Stimulated activated CD8-positive, alpha-beta memory T cell treated with anti-CD3 and anti-CD28 coated beads, Interleukin-7, amount 100 ng/mL, for 1 hour (primary cell): ENCODE data around the gene PNLIPRP3.

Source experiments
- DNase-seq, 2 donors: peaks; one replicate each; pipeline ENCODE4 v3.0.0-alpha.2; 2020; ENCODE audit warnings: low read depth in 2 of 2

PNLIPRP3 gene

DNA sequence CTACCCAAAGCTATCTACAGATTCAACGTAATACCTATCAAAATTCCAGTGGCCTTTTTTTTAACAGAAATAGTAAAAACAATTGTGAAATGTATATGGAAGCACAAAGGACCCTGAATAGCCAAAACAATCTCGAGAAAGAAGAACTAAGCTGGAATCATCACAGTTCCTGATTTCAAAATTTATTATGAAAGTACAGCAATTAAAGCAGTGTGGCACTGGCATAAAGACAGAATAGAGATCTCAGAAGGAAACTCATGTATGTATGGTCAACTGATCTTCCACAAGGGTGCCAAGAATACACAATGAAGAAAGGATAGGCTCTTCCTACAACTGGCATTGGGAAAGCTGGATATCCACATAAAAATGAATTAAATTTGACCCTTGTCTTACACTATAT is 23.2 kb downstream of the PNLIPRP3 start:
- no peak for DNase-seq

DNA sequence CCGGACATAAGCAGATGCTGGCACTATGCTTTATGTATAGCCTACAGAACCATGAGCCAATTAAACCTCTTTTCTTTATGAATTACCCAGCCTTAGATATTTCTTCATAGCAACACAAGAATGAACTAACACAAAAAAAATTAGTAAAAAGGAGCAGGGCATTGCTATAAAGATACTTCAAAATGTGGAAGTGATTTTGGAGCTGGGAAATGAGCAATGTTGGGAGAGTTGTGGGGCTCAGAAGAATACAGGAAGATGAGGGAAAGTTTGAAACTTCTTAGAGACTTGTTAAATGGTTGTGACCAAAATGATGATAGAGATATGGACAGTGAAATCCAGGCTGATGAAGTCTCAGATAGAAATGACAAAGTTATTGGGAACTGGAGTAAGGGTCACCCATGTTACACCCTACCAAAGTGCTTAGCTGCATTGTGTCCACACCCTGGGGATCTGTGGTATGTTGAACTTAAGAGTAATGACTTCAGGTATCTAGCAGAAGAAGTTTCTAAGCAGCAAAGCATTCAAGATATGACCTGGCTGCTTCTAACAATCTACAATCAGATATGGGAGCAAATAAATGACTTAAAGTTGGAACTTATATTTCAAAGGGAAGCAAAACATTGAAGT is 24.2 kb downstream of the PNLIPRP3 start:
- no peak for DNase-seq

DNA sequence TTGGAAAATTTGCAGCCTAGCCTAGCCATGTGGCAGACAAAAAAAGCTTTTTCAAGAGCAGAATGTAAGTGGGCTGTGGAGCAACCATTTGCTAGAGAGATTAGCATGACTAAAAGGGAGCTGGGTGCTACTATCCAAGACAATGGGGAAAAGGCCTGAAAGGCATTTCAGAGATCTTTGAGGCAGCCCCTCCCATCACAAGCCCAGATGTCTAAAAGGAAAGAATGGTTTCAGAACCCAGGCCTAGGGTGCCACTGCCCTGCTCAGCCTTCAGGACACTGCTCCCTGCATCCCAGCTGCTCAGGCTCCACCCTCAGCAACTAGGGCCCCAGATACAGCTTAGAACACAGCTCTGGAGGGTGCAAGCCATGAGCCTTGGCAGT is 24.7 kb downstream of the PNLIPRP3 start:
- DNase-seq = no peak

DNA sequence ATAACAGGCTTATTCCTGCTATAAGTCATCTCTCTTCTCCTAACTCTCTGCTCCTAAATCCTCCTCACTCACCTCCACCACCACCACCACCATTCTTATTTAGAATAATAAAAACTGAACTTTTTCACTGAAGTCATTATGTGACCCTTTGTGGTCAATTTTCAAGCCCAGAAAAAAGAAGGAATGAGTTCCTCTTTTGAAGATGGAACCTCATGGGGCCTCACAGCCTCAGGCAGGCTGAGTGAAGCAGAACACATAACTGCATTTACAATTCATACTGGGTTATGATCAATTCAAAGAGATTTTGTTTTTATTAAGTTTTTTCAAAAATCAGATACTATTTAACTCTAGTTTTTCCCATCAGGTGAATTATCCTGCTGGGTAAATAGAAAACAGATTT is 29.8 kb downstream of the PNLIPRP3 start:
- DNase-seq = no peak

DNA sequence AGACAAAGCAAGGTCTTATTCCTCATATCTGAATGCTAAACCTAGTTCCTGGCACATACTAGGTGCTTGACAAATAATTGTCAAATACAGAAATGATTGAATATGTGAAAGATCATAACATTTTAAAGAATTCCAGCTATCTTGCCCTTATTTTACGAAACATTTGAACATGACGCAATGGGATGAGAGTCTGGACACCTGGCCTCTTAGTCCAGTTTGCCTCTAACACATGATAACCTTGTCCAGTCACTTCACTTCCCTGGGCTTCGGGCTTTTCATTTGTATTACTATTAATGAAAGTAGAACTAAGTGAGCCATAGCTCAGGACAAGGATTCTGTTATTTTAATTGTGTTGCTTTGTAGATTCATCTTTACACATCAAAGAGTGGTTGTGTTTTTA is 32.6 kb downstream of the PNLIPRP3 start:
- no peak for DNase-seq

DNA sequence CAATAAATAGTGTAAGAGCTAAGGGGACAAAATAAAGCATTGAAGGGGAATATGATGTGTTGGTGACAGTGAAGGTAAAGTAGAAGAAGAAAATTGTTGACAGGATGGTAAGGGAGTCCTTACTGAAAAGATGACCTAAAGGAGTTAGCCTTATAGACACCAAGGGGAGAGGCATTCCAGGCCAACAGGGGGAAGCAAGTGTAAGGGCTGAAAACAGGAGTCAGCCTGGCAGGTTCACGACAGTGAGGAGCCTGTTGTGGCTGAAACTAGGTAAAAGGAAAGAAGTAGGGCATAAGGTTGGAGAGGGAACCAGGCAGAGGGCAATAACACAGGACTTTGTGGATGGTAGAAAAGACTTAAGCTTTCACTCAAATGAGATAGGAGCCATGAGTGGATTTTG is 34.0 kb downstream of the PNLIPRP3 start:
- DNase-seq = no peak

DNA sequence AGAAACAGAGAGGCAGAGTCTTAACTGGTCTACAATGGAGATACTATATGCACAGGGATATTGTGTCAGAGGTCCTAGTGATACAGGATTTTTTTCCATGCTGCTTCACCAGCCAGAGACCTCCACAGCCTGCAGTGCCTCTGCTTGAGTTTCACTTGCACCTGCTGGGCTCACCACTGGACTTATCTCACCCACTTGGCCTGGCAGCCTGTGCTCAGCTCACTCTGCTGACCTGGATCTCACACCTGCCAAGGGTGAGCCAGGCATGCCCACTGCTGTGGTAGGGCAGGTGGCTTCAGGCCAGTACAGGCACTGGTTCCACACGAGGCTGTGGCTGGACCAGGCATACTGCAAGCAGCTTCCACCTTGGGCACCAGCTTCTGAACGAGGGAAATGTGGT is 36.6 kb downstream of the PNLIPRP3 start:
- DNase-seq = no peak

DNA sequence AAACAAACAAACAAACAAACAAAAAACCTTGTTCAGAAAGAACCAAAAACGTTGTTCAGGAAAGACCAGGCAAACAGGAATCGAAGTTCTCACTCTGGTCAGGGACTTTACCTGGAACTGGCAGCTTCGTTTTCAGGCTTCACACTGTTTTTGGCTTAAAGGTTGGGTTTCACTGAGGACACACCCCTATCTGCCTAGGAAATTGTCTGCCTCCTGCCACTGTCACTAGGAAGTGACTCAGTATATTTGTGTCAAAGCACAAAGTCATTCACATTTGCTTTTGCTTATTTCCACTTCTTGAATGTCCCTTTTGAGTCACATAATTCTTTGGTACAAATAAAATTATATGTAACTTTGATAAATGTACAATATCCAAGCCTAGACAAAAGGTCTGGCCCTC is 37.9 kb downstream of the PNLIPRP3 start:
- DNase-seq = no peak

DNA sequence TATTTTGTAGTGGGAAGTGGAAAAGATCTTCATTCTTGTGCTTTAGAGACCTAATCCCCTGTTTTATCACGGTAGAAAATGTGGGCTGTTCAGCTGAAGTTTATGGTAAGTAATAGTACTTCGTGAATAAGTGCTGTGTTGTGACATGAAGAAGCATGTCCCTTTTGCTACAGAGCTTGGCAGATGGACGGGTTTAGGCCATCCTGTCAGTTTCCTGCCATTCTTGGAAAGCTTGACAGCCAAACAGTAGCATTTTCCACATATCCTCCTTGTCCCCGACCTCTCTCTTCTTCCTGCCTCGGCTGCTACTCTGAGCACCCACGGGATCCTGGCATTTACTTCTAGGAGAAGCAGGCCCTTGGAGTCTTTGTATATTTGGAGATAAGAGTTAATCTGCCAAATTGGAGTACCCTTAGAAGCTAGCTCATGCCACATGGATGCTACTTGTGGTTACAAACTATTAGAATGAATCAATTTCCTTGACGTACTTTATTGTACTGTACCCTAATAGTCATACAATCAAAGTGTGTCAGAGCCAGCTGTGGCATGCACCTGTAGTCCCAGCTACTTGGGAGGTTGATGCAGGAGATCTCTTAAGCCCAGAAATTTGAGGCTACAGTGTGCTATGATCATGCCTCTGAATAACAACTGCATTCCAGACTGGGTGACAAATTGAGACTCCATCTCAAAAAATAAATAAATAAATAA is 39.2 kb downstream of the PNLIPRP3 start:
- DNase-seq = no peak

DNA sequence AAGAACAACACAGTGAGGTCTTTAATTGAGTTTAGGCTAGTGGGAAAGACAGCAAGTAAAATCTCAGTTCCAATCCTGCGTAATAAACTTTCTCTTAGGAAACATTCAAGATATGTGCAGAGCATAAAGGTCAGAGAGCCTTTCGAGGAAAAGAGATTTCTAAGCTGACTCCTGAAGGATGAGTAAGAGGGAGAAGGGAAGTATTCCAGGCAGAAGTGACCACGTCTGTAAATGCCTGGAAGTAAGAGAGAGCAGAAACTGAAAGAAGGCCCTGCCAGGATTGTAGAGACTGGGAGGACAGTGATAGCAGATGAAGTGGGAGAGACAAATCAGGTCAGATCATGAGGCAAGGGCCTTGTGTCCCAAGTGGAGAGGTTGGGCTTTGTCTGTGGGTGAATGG is 41.8 kb downstream of the PNLIPRP3 start:
- DNase-seq = no peak

DNA sequence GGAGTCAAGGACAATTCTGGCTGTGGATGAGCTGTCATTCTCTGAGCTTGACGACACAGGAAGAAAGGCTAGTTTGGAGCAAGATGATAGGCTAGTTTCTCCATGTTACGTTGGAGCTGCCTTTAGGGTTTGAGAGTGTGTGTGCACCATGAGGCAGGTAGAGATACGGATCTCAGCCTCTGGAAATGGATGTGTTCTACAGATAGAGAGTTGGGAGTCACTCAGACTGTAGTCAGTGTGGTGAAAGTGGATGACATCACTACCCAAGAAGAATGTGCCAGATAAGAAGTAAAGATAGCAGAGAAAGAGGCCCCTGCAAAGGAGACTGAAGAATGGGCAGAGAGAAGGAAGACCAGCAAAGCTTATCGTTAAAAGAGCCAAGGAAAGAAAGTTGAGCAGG is 42.4 kb downstream of the PNLIPRP3 start:
- DNase-seq = no peak

DNA sequence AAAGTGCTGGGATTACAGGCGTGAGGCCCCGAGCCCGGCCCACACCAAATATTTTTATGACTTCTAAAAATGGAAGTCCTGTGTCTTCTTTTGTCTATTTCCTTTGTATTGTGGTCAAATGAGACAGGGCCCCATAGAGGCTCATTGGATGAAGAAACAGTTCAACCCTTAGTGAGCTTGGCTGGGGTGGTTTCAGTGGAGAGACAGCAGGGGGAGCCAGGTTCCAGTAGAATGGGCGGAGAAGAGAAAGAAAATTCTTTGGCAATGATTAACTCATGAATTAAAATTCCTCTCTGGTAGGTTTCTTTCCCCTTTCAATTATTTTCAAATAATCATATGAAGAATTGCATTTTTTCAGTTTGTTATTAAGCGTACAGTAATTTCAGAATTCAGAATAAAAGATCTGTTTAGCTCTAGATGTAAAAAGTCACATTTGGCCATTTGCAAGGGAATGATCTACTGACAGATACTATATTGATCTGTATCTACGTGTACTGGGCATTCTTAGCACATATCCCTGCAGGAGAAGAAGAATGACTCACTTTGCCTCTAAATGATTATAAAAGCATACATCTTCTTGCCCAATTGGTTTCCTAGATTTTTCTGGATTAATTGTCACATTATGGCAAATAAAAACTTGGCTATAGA is 43.2 kb downstream of the PNLIPRP3 start:
- no peak for DNase-seq

DNA sequence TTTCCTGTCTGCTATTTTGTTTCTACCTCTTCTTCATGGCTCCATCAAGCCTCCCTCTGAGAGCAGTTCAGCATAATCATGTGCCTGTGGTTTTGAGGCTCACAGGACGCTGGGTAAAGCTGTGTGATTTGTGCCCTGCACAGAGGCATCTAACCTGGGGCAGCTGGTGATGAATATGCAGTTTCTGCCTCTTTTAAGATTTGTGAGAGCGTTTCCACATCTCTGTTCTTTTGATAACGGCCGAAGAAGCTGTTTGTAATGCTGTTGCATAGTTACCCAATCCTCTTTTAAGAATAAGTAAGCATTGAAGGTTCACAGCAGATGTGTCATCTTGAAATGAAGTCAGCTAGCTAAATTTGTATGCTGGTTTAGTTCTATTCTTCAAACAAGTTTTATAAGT is 45.2 kb downstream of the PNLIPRP3 start:
- DNase-seq = no peak

DNA sequence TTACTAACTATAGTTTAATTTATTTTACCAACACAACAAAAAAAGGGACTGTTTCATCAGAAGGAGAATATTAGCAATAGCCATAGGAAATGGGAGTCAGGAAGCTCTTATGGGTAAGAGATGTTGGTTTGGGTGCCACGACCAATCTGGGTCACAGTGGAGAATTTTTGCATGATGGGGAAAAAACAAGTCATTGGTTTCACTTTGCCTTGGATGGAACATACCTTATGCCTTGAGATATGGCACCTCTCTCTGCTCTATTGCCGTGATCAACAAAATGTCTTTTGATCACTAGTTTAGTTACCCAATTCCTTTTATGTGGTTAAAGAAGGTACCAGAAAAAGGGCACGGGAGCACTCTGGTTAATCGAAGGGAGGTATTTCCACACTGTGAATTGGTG is 48.2 kb downstream of the PNLIPRP3 start:
- DNase-seq = no peak

DNA sequence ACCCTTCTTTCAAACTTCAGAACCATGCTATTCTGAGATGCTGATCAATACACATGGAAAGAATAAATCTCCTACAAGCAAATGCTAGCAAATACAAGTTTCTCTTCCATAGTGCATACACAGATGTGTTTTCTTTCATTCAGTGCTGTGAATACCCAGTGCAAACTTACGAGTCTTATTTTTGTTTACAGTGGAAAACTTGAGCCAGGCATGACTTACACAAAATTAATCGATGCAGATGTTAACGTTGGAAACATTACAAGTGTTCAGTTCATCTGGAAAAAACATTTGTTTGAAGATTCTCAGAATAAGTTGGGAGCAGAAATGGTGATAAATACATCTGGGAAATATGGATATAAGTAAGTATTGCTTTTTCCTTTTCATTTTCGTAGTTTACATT is 48.8 kb downstream of the PNLIPRP3 start:
- no peak for DNase-seq

DNA sequence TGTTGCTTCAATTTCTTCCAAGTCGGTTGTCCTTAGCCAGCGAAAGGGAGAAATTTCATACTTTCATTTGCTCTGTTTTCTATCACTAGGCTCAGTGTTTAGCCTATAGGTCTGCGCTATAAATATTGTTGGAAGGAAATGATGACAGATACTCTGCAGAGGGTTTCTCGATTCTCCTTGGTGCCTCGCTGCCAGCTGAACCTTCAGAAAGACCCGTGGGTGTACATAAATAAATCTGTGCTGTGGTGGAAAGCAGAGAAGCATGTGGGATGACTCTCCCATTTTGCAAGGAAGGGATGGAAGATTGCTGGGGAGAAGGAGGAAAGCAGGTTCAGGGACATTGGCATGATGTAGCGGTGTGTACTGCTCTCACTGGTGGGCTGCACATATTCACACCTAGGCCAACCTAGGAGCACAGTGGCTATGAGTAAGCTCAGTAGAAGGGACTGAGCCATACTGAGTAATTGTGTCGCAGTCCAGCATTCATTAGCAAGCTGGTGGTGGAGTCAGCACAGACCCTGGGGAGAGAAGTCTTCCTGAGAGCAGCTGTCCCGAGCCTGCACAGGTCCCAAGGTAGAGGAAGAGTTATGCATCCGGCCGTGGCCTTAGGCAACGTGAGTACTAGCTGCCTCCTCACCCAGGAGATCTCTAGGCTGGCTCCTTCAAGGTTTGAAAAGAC is 50.5 kb downstream of the PNLIPRP3 start:
- DNase-seq = no peak

DNA sequence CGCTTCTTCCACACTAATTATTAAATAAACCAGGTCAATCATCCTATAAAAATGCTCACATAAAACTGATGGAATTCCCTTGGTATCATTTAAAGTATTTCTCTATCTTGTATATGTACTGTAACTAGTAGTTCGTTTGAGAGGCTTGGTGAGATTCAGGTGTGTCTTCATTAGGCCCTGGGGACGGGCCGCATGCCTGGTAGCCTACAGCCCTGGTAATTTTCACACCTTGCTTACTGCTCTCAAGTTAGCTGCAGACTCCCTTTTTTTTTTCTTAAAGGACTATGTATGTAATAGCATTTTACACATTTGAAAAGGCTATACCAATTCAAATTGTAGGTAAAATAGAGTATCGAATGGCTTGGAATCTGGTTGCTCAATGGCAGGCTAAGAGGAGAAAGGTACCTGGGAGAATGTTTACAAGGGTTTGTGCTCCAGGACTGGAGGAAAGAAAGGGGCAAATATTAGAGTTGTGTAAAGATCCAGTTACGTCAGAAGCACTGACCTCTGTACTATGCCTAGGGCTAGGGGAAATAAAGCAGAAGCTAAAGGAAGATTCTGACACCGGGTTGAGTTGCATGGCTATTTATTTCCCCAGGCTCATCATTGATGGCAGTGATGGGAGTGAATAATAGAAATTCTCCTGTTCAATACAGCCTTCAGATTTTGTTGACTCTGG is 59.3 kb downstream of the PNLIPRP3 start:
- DNase-seq = no peak

DNA sequence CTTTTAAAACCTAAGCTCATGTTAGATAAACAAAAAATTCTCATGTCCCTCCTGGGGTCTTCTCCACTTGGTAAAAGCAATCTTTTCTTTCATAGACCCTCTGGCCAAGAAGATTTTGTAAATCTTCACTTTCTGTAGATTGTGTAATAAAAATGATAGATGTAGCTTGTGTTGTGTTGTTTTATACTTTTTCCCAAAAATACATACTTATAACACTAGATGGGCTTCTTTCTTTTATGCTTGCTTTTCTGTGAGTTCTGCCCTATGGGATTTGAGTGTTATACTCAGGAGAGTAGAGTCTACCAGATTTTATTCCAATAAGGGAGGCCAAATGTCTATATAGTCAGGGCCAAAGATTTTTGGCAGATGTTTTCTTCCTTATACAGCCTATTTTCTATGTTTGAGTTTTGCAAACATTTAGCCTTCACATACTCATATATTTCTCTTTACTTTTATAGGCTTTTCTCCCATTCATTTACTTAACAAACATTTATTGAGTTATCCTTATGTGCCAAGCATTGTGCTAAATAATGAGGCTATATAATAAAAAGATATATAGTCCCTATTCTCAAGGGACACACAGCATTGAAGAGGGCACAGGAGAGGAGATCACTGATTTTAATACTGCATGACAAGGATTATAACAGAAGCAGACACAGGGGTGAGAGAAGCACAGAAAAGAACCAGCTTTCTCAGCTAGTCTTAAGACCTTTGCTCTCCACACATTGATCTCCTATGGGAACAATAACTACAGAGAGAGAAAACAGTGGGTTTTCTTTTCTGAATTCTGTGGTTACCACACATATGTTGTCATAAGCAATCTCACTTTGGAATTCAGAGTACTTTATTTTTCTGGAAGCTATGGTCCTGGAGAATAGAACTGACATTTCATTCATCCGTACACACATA is 60.1 kb downstream of the PNLIPRP3 start:
- DNase-seq = no peak

DNA sequence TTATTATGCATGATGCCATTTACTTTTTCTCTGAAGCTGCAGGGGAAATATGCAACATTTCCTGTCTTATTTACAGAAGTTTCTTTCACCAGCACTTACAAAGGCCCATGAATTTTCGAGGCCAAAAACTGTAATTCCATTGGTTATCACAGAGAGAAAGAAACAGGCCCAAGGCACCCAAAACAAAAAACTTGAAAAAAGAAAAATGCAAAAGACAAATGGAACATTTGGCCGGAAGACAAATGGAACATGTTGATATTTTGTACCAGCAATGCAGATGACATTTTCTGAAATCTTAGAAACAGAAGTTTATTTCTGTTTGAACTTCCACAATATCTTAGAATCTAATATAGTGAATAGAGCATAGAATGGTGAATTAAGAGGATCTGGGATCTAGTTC is 61.8 kb downstream of the PNLIPRP3 start:
- no peak for DNase-seq

DNA sequence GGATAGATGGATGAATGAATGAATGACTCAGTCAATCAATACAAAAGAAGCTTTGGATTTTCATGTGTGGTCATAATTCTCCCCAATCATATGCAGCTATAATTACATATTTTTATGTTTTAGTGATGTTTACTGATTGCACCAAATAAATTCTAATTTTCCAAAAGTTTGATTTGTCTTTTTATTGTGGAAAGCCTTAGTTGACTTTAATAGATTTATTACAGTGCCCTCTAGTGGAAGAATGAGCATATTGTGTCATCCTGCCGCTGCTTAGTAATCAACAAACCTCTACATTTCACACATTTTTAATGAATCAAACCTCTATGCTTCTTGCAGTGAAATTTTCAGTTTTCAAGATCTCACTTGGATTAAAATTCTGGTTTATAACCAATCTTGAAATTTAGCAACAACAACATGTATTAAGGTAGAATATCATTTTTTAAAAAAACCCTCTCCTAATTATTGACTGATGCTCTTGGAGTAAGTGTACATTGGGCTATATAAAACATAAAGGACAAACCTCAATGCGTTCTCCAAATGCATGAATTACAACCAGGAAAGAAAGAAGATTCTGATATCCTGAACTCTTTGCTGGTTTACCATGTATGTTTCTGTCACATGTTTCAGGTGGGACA is 62.5 kb downstream of the PNLIPRP3 start:
- DNase-seq = no peak

DNA sequence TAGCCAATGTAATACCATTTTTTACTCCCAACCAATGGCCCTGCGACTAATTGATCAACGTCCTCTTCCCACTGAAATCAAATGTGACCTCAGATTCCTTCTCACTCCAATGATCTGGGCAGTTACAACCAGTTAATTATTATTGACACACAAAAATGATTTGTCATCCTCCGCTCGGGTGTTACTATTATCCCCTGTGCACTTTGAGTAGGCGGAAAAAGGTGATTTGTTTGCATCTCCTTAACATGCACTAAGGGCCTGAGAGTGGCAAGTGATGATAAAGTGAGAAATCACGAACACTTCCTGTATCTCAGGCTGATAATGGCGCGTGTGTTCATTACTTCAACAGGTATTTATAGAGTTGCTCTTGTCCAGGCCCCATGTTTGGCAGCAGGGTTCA is 77.1 kb downstream of the PNLIPRP3 start:
- DNase-seq = no peak
